ENCODE results near the gene LGR4. TPM values are rescaled to one million over a fixed set of nuclear protein-coding genes. Genes with fewer than 3 reads are reported as not detected.

The LGR4 gene
- total and polyA plus RNA-seq, 10 donors: 1.5 to 47.2 (median 27.0) TPM

DNA sequence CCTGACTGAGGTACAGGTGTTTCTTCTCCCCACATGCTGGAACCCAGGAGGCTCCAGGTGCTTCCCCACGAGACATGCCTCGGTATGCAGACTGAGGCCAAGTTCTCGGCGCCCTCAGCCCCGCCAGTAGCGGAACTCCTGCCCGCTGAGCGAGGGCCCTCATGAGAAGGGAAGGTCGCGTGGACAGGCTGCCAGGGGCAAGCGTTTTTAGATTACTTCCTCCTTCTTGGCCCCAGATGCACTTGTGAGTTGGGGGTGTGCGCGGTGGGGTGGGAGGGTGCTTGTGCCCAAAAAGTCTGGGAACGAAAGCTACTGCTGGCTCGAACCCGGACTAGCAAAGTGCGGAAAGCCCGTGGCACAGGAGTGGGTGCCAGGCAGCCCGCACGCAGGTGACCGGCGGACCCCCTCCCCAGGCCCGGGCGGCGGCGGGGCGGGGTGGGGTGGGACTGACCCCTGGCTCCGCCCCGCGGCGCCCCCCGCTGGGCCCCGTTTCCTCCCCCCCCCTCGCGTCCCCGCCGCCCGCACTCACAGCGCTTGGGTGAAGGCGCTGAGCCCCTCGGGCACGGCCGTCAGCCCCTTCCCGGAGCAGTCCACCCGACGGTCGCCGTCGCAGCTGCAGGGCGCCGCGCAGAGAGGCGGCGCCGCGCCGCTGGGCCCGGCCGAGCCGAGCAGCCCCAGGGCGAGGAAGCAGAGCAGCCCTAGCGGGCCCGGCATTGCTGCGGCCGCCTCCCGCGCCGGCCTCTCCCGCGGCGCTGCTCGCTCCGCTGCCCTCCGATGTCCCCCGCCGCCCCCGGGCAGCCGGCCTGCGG, 797 bp downstream of the LGR4 start:
- 0 to 3% (median 1%) methylated on average over 5 to 79 of the region's 79 CpGs for WGBS, 5 donors
- Histone ChIP-seq H3K9me3 (no peaks in the 10 kb centered on the region), H3K36me3 (no peaks in the 10 kb centered on the region), H3K4me1 (peaks cover 2 to 53% (median 30%) of the 10 kb centered on the region in 6 donors), H3K4me3 (peak overlapping the region; percentile 69 to 94 (median 80)), H3K27ac (peak overlapping the region; percentile 57 to 89 (median 86)), H3K27me3 (replicated peaks in 1 of 7) (peaks cover 0 to 19% (median 0%) of the 10 kb centered on the region in 7 donors)
- intact Hi-C loops (cut with DNase I; ENCODE audit: low total_unique reads): loop anchor here (10.0 kb wide), 1 partner anchor 107 kb away; the partner anchor contains the start of gene CCDC34
- peak; percentile 88 for DNase-seq
- TF ChIP-seq, protein P1, sequence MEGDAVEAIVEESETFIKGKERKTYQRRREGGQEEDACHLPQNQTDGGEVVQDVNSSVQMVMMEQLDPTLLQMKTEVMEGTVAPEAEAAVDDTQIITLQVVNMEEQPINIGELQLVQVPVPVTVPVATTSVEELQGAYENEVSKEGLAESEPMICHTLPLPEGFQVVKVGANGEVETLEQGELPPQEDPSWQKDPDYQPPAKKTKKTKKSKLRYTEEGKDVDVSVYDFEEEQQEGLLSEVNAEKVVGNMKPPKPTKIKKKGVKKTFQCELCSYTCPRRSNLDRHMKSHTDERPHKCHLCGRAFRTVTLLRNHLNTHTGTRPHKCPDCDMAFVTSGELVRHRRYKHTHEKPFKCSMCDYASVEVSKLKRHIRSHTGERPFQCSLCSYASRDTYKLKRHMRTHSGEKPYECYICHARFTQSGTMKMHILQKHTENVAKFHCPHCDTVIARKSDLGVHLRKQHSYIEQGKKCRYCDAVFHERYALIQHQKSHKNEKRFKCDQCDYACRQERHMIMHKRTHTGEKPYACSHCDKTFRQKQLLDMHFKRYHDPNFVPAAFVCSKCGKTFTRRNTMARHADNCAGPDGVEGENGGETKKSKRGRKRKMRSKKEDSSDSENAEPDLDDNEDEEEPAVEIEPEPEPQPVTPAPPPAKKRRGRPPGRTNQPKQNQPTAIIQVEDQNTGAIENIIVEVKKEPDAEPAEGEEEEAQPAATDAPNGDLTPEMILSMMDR (IDR thresholded peaks at IDR 0.05 in 8 of 11, conservative IDR thresholded peaks at IDR 0.05 in 3 of 11): no peak
- TF ChIP-seq POLR2AphosphoS5 (IDR thresholded peaks at IDR 0.05): peak in 2 of 3 donors; percentile 36 to 42
- no peak for TF ChIP-seq POLR2A (IDR thresholded peaks at IDR 0.05)

DNA sequence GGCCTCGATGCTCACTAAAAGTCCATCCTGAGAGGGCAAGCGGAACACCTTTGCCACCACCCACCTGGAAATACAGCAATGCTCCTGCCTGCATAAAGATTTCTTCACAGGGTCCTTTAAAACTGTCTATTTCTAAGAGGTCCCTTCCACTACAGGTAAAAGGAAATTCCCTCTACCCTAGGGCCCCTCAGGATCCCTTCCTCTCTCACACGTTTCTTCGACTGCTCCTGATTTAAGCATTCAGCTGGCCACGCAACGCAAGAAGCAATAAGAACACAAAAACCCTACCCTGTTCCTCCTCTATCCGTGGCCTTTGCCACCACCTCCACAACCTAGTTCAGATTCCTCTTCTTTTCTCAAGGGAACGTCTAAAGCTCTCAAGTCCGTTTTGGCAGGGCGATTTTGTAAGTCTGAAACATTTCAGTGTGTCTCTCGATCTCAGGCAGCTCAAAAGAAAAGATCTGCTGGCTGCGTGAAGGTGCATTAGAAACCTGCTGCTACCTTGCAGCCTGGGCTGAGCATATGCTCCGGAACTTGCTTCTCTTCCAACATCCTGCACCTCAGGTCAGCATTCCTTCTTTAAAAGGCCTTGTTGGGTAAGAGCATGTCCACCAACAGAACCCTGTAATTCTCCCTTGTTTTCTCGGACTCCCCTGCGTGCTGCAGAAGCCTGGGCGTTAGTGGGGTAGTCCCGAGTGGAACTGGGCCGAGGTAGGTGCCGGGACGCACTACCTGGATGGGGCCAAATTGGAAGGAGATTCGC, 1.6 kb downstream of the LGR4 start:
- Histone ChIP-seq H3K9me3 (no peaks in the 10 kb centered on the region), H3K4me1 (peaks cover 2 to 57% (median 30%) of the 10 kb centered on the region in 6 donors), H3K4me3 (peak overlapping the region; percentile 69 to 94 (median 80)), H3K36me3 (no peaks in the 10 kb centered on the region), H3K27me3 (replicated peaks in 1 of 7) (peaks cover 0 to 19% (median 0%) of the 10 kb centered on the region in 7 donors), H3K27ac (peak overlapping the region in 6 of 8 donors; percentile 57 to 89 (median 86))
- 21 to 27% (median 25%) methylated on average over 21 of the region's 21 CpGs for WGBS, 5 donors
- DNase-seq: no peak
- intact Hi-C loops (cut with DNase I; ENCODE audit: low total_unique reads): loop anchor here (10.0 kb wide), 1 partner anchor 106 kb away; the partner anchor contains the start of gene CCDC34
- no peak for TF ChIP-seq POLR2A (IDR thresholded peaks at IDR 0.05)

DNA sequence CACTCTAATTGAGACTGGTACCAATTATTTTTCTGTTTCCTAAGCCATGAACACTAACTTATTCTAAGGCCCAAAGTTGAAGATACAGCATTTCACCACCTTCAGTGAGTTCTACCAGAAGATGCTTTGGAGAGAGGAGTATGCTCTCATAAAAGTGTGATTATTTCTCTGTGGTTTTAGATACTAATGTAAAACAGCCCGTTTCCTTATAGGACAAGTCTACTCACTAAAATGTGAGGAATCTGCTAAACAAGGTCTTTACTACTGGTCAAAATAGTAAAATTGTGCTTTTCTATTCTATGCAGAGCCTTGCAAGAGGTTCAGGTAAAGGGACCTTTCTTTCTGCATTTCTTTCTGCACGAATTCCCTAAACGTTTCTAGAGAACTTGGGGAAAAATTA, 2.4 kb downstream of the LGR4 start:
- intact Hi-C loops (cut with DNase I; ENCODE audit: low total_unique reads): loop anchor here (10.0 kb wide), 1 partner anchor 105 kb away; the partner anchor contains the start of gene CCDC34
- no peaks in the 10 kb centered on the region for H3K9me3 ChIP-seq
- no peak for DNase-seq
- H3K4me3 ChIP-seq: peak overlapping the region in 5 of 8 donors; percentile 77 to 94 (median 83)
- TF ChIP-seq POLR2AphosphoS5 (IDR thresholded peaks at IDR 0.05): no peak
- WGBS, 5 donors: 63 to 81% (median 77%) methylated on average over 3 of the region's 3 CpGs
- peak overlapping the region in 2 of 8 donors; percentile 55 to 58 for H3K27ac ChIP-seq
- H3K36me3 ChIP-seq: no peaks in the 10 kb centered on the region
- peaks cover 0 to 19% (median 0%) of the 10 kb centered on the region in 7 donors for H3K27me3 ChIP-seq (replicated peaks in 1 of 7)
- H3K4me1 ChIP-seq: peaks cover 2 to 66% (median 31%) of the 10 kb centered on the region in 6 donors

DNA sequence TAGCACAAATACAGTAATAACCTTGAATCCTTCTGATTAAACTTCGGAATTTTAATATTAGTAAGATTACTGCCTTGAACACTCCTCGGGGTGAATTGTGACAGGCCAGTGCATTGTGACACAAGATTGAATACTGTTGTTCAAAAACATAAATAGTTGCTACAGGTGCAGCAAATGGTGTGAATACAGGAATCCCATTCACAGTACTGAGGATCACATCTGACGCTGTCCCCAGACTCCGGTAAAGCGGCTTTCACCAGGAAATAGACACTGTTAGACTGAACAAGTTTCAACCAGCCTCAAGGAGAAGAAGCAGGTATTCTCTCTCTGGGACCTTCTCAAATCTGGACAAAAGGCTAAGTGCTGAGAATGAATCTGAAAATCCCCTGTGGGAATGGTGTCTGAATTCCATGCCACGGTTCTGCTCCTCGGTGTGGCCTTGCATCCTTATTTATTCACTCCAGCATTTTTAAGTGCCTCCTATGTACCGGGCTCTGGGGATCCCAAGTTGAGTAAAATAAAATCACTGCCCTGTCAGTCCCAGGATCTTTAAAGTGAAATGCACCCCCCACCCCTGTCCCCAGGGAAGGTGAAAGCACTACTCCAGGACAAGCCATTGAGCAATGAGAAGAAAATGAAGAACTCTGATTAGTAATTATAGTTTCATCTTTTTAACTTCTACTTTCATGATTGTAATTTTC, 3.4 kb downstream of the LGR4 start:
- no peak for TF ChIP-seq POLR2AphosphoS5 (IDR thresholded peaks at IDR 0.05)
- TF ChIP-seq, protein P1 (IDR thresholded peaks at IDR 0.05 in 8 of 11, conservative IDR thresholded peaks at IDR 0.05 in 3 of 11): no peak
- no peak for TF ChIP-seq POLR2A (IDR thresholded peaks at IDR 0.05)
- intact Hi-C loops (cut with DNase I; ENCODE audit: low total_unique reads): no loop called here
- DNase-seq: no peak
- Histone ChIP-seq H3K27me3 (replicated peaks in 1 of 7) (peaks cover 0 to 19% (median 0%) of the 10 kb centered on the region in 7 donors), H3K9me3 (no peaks in the 10 kb centered on the region), H3K36me3 (no peaks in the 10 kb centered on the region), H3K27ac (peak overlapping the region in 3 of 8 donors; percentile 50 to 58 (median 55)), H3K4me3 (peak overlapping the region in 5 of 8 donors; percentile 1 to 94 (median 83)), H3K4me1 (peaks cover 2 to 72% (median 36%) of the 10 kb centered on the region in 6 donors)
- 71 to 83% (median 78%) methylated on average over 8 of the region's 8 CpGs for WGBS, 5 donors
